ENCODE data around the gene PPP1R12B. TPM values are rescaled to one million over a fixed set of nuclear protein-coding genes. Genes with fewer than 3 reads are reported as not detected.

PPP1R12B gene
- total RNA-seq, 4 donors from 2014 or later: 38.8 to 127 (median 85.9) TPM

GRCh38 chr1:202416641-202417040 lies 68.1 kb downstream of the PPP1R12B start:
- TF ChIP-seq CTCF (IDR thresholded peaks at IDR 0.05; ENCODE audit: low read depth): no peak

GRCh38 chr1:202433155-202434043 lies 84.9 kb downstream of the PPP1R12B start:
- no peak for TF ChIP-seq CTCF (IDR thresholded peaks at IDR 0.05; ENCODE audit: low read depth)

GRCh38 chr1:202434059-202434458 lies 85.6 kb downstream of the PPP1R12B start:
- TF ChIP-seq CTCF (IDR thresholded peaks at IDR 0.05; ENCODE audit: low read depth): no peak

GRCh38 chr1:202438393-202439174 lies 90.1 kb downstream of the PPP1R12B start:
- no peak for TF ChIP-seq CTCF (IDR thresholded peaks at IDR 0.05; ENCODE audit: low read depth)

- no peak for TF ChIP-seq CTCF (IDR thresholded peaks at IDR 0.05; ENCODE audit: low read depth)
Observed at GRCh38 chr1:202439308-202439707, 90.8 kb downstream of the PPP1R12B start.

- TF ChIP-seq CTCF (IDR thresholded peaks at IDR 0.05; ENCODE audit: low read depth): no peak
Observed at GRCh38 chr1:202452508-202452907, 104.0 kb downstream of the PPP1R12B start.

Data from subcutaneous adipose tissue (tissue), 4 donors.